Left hindlimb (tissue), 1 donor: ENCODE measurements around the gene RFT1.

Experiments used
- DNase-seq: peaks from one replicate; pipeline ENCODE4 v3.0.0-alpha.2; 2018

RFT1 gene

GRCh38 chr3:53149699-53150098, 19.5 kb upstream of the RFT1 start:
- DNase-seq = no peak

GRCh38 chr3:53149006-53149690, 18.9 kb upstream of the RFT1 start:
- no peak for DNase-seq

GRCh38 chr3:53147903-53148400, 17.7 kb upstream of the RFT1 start:
- no peak for DNase-seq

- no peak for DNase-seq
Measured at GRCh38 chr3:53147151-53147902, 17.1 kb upstream of the RFT1 start.

- no peak for DNase-seq
Measured at GRCh38 chr3:53146319-53146891, 16.2 kb upstream of the RFT1 start.

GRCh38 chr3:53145713-53146080, 15.5 kb upstream of the RFT1 start:
- DNase-seq = no peak

- DNase-seq = no peak
Measured at GRCh38 chr3:53144862-53145712, 14.9 kb upstream of the RFT1 start.

- peak; percentile 2 for DNase-seq
Measured at GRCh38 chr3:53144446-53144845, 14.2 kb upstream of the RFT1 start.

GRCh38 chr3:53142986-53143385, 12.8 kb upstream of the RFT1 start:
- no peak for DNase-seq

GRCh38 chr3:53140847-53141845, 10.9 kb upstream of the RFT1 start:
- DNase-seq = no peak

GRCh38 chr3:53139906-53140846, 9.9 kb upstream of the RFT1 start:
- no peak for DNase-seq

GRCh38 chr3:53137835-53138446, 7.7 kb upstream of the RFT1 start:
- DNase-seq = no peak

GRCh38 chr3:53137221-53137620, 7.0 kb upstream of the RFT1 start:
- no peak for DNase-seq

GRCh38 chr3:53134631-53135232, 4.5 kb upstream of the RFT1 start:
- DNase-seq = peak; percentile 61

- no peak for DNase-seq
Measured at GRCh38 chr3:53132347-53132746, 2.1 kb upstream of the RFT1 start.

- DNase-seq = no peak
Measured at GRCh38 chr3:53131096-53131495, 861 bp upstream of the RFT1 start.

- no peak for DNase-seq
Measured at GRCh38 chr3:53129344-53129743, 891 bp downstream of the RFT1 start.

GRCh38 chr3:53126601-53127000, 3.6 kb downstream of the RFT1 start:
- DNase-seq = no peak

GRCh38 chr3:53123953-53124352, 6.3 kb downstream of the RFT1 start:
- DNase-seq = no peak

GRCh38 chr3:53123510-53123909, 6.7 kb downstream of the RFT1 start:
- DNase-seq = no peak
